Skin epidermis (tissue), 12 donors: ENCODE measurements around the gene AFF3.
"Not testable (repeated sequence)": the region's sequence is repeated elsewhere in the genome, so short reads cannot be mapped to it uniquely, and the experiment has no call there.

ENCODE experiments used
- H3K27ac ChIP-seq, 21 experiments: fragments of 200-600 bp; sonication (generic) in 11 of 21; one replicate each; pipeline ENCODE4 v1.5.0; 2020; ENCODE audit warnings: mild to moderate bottlenecking in 3 of 21, inconsistent platforms in 2 of 21, moderate library complexity in 2 of 21
- H3K4me3 ChIP-seq, 7 experiments: fragments of 200-600 bp; sonication (generic) in 2 of 7; one replicate each; pipeline ENCODE4 v1.5.0; 2020; ENCODE audit warnings: inconsistent platforms in 2 of 7, mild to moderate bottlenecking in 2 of 7, moderate library complexity in 1 of 7

AFF3 gene

GRCh38 chr2:99507937-99508818 lies 634.2 kb downstream of the AFF3 start:
- H3K27ac ChIP-seq: no peak overlapping the region
- H3K4me3 ChIP-seq: no peak overlapping the region

- H3K27ac ChIP-seq: no peak overlapping the region
These were observed 637.4 kb downstream of the AFF3 start for GRCh38 chr2:99504844-99505584.

GRCh38 chr2:99503662-99504416 lies 638.6 kb downstream of the AFF3 start:
- peak overlapping the region in 4 of 21 experiments; percentile 35 to 68 (median 48) for H3K27ac ChIP-seq
- H3K4me3 ChIP-seq: not testable (repeated sequence)

More at GRCh38 chr2:99504844-99505584, 637.4 kb downstream of the AFF3 start:
- no peak overlapping the region for H3K4me3 ChIP-seq

DNA sequence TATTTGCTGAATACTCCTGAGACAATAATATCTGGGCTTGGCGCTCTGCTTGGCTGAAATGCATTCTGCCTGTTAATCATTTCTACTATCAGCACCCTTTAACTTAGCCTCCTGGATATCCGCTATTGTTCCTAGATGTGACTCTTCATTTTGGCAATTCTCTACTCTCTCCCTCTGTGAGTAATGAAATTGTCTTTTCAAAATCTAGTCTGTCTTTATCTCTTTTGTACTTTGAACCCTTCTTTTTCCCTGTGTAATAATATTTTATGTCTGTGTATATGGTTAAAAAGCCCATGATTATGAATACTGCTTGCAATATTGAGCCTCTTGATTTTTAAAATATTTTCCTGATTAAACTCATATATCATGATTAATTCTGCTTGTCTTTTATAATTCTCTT lies 646.4 kb downstream of the AFF3 start:
- Histone ChIP-seq H3K4me3 (no peak overlapping the region), H3K27ac (no peak overlapping the region)
